ENCODE data around the gene VSTM4.

VSTM4 gene

GRCh38 chr10:49068209-49068608 is 47.1 kb downstream of the VSTM4 start:
- H3K36me3 ChIP-seq (ENCODE audit: insufficient read depth, low read length): no peaks in the 10 kb centered on the region
- H3K9me3 ChIP-seq (ENCODE audit: insufficient read depth, low read depth, low read length): no peaks in the 10 kb centered on the region
- H2AFZ ChIP-seq (ENCODE audit: low read length): no peak overlapping the region
- H3K9ac ChIP-seq (ENCODE audit: low read depth, low read length, poor library complexity, severe bottlenecking): no peak overlapping the region
- no peaks in the 10 kb centered on the region for H3K79me2 ChIP-seq (ENCODE audit: insufficient read depth, low read length)
- H4K20me1 ChIP-seq (ENCODE audit: insufficient read depth, low read length, poor library complexity, severe bottlenecking): no peaks in the 10 kb centered on the region
- no peaks in the 10 kb centered on the region for H3K9me2 ChIP-seq (replicated peaks; ENCODE audit: low read depth, low read length)
- no peak overlapping the region for H3K4me2 ChIP-seq (ENCODE audit: low read depth, low read length, poor library complexity, severe bottlenecking)
- H3K4me1 ChIP-seq (ENCODE audit: insufficient read depth, low read length, poor library complexity, severe bottlenecking): no peaks in the 10 kb centered on the region
- no peaks in the 10 kb centered on the region for H3K27me3 ChIP-seq (ENCODE audit: insufficient read depth, low read length, poor library complexity, severe bottlenecking)
- H3F3A ChIP-seq (ENCODE audit: low read depth): no peaks in the 10 kb centered on the region
- H3K4me3 ChIP-seq (ENCODE audit: low read length, poor library complexity, severe bottlenecking): no peak overlapping the region
- TF ChIP-seq EZH2phosphoT487 (IDR thresholded peaks at IDR 0.05; ENCODE audit: borderline replicate concordance): no peak
- TF ChIP-seq, protein P1, sequence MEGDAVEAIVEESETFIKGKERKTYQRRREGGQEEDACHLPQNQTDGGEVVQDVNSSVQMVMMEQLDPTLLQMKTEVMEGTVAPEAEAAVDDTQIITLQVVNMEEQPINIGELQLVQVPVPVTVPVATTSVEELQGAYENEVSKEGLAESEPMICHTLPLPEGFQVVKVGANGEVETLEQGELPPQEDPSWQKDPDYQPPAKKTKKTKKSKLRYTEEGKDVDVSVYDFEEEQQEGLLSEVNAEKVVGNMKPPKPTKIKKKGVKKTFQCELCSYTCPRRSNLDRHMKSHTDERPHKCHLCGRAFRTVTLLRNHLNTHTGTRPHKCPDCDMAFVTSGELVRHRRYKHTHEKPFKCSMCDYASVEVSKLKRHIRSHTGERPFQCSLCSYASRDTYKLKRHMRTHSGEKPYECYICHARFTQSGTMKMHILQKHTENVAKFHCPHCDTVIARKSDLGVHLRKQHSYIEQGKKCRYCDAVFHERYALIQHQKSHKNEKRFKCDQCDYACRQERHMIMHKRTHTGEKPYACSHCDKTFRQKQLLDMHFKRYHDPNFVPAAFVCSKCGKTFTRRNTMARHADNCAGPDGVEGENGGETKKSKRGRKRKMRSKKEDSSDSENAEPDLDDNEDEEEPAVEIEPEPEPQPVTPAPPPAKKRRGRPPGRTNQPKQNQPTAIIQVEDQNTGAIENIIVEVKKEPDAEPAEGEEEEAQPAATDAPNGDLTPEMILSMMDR (conservative IDR thresholded peaks at IDR 0.05; ENCODE audit: low read length): no peak

DNA sequence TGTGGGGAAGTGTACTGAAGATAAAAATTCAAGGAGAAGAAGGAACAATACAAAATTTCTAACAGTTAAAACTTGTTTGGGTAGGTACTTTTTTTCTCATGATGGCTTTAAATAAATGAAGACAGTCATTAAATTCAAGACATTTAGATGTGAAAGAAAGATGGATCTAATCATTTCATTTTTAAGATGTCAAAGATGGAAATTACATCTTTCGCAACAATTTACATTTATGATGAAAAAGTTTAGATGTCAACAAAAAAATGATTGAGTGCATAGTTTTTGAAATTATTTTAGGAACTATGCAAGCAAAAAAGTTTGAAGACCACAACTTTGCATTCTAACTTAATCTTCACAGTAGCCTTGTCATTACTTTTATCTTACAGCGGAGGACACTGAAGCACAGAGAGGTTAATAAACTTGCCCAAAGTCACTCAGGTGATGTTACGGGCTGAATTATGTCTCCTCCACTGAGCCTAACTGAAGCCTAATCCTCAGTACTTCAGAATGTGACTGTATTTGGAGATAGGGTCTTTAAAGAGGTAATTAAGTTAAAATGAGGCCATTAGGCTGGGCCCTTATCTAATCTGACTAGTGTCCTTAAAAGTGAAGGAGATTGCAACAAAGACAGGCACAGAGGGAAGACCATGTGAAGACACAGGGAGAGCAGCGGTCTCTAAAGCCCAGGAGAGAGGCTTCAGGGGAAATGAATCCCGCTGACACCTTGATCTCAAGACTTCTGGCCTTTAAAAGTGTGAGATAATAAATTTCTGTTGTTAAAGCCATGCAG is 48.2 kb downstream of the VSTM4 start:
- TF ChIP-seq, protein P1 (conservative IDR thresholded peaks at IDR 0.05; ENCODE audit: low read length): no peak
- no peak for TF ChIP-seq EZH2phosphoT487 (IDR thresholded peaks at IDR 0.05; ENCODE audit: borderline replicate concordance)
- Histone ChIP-seq H3K4me3 (ENCODE audit: low read length, poor library complexity, severe bottlenecking) (no peak overlapping the region), H3K9ac (ENCODE audit: low read depth, low read length, poor library complexity, severe bottlenecking) (no peak overlapping the region), H3K36me3 (ENCODE audit: insufficient read depth, low read length) (no peaks in the 10 kb centered on the region), H3K79me2 (ENCODE audit: insufficient read depth, low read length) (no peaks in the 10 kb centered on the region), H3K4me1 (ENCODE audit: insufficient read depth, low read length, poor library complexity, severe bottlenecking) (no peaks in the 10 kb centered on the region), H2AFZ (ENCODE audit: low read length) (no peak overlapping the region), H3K9me3 (ENCODE audit: insufficient read depth, low read depth, low read length) (peaks cover 5% of the 10 kb centered on the region; the same call in 1 of the 2 replicates), H4K20me1 (ENCODE audit: insufficient read depth, low read length, poor library complexity, severe bottlenecking) (no peaks in the 10 kb centered on the region), H3K4me2 (ENCODE audit: low read depth, low read length, poor library complexity, severe bottlenecking) (no peak overlapping the region), H3K27me3 (ENCODE audit: insufficient read depth, low read length, poor library complexity, severe bottlenecking) (no peaks in the 10 kb centered on the region), H3F3A (ENCODE audit: low read depth) (no peaks in the 10 kb centered on the region), H3K9me2 (replicated peaks; ENCODE audit: low read depth, low read length) (no peaks in the 10 kb centered on the region)

- Histone ChIP-seq H3K4me3 (ENCODE audit: low read length, poor library complexity, severe bottlenecking) (no peak overlapping the region), H3K9ac (ENCODE audit: low read depth, low read length, poor library complexity, severe bottlenecking) (no peak overlapping the region), H3K9me2 (replicated peaks; ENCODE audit: low read depth, low read length) (no peaks in the 10 kb centered on the region), H3K4me2 (ENCODE audit: low read depth, low read length, poor library complexity, severe bottlenecking) (no peak overlapping the region), H3K9me3 (ENCODE audit: insufficient read depth, low read depth, low read length) (peaks cover 9% of the 10 kb centered on the region; the same call in 1 of the 2 replicates), H3K36me3 (ENCODE audit: insufficient read depth, low read length) (no peaks in the 10 kb centered on the region), H3F3A (ENCODE audit: low read depth) (no peaks in the 10 kb centered on the region), H3K27me3 (ENCODE audit: insufficient read depth, low read length, poor library complexity, severe bottlenecking) (peaks cover 8% of the 10 kb centered on the region), H3K4me1 (ENCODE audit: insufficient read depth, low read length, poor library complexity, severe bottlenecking) (no peaks in the 10 kb centered on the region), H3K79me2 (ENCODE audit: insufficient read depth, low read length) (no peaks in the 10 kb centered on the region), H4K20me1 (ENCODE audit: insufficient read depth, low read length, poor library complexity, severe bottlenecking) (no peaks in the 10 kb centered on the region), H2AFZ (ENCODE audit: low read length) (no peak overlapping the region)
- TF ChIP-seq, protein P1 (conservative IDR thresholded peaks at IDR 0.05; ENCODE audit: low read length): no peak
- no peak for TF ChIP-seq EZH2phosphoT487 (IDR thresholded peaks at IDR 0.05; ENCODE audit: borderline replicate concordance)
Measured at GRCh38 chr10:49062229-49062628, 53.1 kb downstream of the VSTM4 start.

All from Loucy (cell line).